ENCODE results near the gene CSTF1.
"Not testable (repeated sequence)": the region's sequence is repeated elsewhere in the genome, so short reads cannot be mapped to it uniquely, and the experiment has no call there.

Gene CSTF1

DNA sequence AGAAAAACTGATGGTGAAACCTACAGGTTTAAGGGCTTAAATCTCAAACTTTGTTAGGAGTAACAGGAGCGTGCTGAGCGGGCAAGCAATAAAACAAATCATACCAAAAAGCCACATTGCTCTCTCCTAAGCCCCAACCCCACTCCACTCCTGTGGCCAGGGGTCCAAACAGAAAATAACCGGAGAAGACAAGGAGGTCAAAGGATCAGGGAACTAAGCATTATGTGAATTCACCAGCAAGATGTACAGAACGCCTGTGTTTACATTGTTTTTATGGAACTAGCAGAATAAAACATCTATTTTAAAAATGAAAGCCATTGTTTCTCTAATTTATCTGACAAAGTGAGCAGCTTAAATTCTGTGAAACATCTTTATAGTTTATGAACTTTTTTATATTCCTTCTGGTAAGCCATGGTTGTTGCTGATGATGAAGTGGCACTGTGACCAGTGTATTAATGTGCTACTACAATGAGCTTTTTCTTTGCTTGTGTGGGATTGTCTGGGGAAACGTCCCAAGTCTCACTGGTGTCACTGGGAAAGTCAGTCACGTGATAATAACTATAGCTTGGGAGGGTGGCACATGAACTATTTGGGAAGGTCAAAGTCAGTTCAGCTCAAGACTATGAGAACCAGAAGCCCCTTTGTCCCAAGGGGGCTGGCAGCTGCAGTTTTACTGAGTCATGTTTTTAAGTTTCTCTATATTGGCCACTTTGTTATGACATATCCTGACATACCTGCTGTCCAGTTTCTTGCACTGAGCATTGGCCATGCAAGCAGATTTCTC, 23.9 kb upstream of the CSTF1 start:
- no peak for DNase-seq

DNA sequence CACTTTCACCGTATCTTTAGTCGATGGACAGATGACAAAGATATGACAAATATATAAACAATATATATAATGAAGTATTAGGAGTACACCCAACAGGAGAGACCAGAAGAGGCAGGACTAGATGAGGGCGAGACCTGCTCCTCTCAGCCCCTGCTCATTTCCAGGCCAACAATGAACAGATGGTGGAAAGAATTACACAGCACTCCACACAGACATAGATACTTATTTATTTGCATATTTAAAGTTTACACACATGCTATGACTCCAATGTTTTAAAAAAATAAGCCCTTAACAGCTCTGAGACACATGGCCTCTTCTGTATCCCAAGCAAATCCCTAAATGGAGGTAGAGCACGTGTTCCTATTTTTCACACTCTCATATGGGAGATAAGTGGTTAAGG, 23.3 kb upstream of the CSTF1 start:
- no peak for DNase-seq

DNA sequence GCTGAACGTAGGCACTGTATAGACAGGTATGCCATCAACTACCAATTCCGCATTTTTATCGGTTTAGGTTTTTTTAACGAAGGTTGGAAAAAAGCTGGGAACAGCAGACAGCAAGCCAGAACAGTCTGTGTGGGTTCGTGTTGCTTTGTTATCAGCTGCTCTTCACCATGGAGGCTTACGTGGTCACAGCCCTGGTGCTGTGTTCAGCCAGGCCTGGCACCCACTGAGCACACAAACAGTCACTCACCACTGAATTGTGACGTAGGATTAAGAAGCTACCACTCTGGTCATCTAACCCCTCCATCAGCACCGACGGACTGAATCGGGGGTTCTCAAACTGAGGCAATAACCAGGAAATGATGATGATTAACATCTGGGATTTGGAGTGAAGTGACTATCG, 20.5 kb upstream of the CSTF1 start:
- no peak for DNase-seq

DNA sequence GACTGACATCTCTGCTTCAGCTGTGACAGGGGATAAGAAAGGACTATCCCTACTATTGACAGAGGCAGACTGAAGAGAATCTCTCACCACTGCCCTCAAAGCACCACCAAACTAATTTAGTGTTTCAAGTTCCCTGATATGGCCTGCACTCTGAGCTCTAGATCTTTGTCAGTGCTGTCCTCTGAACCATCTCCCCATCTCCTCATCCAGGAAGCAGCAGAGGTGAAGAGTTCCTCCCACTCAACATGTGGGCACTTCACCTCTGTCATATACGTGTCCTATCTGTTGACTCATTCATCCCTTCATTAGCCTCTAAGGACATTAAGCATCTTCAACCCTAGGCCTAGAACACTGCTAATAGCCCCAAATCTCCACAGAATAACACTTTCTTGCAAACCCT, 19.6 kb upstream of the CSTF1 start:
- DNase-seq, result no peak

DNA sequence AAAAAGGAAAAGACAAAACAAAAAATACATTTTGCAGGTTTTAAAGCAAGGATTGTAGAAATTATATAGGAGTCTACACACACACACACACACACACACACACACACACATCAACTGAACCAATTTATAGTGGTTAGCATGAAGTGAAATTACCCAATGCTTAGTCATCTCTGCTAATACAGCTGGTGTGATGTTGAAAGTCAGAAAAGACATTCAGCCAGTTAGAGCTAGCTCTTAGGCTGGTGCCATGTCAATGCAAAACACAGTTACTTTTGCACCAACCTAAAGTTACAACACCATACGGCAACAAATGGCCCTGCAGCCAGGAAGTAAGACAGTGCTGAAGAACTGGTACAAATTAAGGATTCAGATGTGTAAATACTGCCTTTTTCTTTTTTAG, 18.5 kb upstream of the CSTF1 start:
- DNase-seq, result no peak

DNA sequence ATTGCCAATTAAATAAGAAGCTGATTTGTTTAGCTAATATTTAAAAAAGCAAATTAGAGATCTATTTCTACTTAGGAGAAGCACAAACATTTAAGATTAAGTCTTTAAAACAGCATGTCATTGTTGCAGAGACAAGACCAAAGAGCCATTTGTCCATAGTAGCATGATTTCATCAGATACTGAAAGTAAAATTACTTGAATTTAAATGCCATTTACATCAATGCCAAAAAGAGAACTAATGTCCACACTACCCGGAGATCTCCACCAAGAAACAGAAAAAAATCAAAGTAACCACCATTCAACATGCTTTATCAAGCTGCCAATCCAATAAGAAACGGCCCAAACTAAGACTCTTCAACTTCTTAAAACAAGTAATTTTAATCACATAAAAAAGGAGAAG, 16.1 kb upstream of the CSTF1 start:
- no peak for DNase-seq

DNA sequence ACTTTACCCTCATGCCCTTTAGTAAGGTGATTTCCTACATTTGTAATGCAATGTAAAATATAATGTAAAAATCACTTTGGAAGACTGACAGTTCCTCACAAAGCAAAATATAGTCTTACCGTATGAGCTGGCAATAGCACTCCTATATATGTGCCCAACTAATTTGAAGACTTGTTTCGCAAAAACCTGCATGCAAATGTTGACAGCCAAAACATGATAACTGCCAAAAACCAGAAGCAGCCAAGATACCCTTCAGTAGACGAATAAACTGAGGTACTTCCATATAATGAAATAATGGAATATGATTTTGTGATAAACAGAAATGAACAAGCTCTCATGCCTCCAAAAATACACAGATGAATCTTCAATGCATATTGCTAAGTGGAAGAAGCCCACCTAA, 14.1 kb upstream of the CSTF1 start:
- no peak for DNase-seq

DNA sequence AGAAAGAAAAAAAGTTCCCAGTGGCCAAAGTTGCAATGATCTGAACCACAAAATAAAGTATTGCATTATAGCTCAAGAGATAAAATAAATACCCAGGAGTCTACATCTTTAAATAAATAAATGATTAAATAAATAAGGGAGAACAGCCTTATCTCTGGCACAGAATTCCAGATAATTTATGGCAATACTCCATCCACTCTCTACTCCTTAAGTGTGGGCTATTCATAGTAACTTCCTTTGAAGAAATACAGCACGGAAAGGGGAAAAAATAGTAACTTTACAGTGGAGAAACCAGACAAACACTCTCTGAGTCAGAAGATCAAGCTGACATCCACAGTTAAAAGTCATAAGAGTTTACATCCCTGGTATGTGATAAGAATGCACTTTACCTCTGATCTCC, 12.1 kb upstream of the CSTF1 start:
- DNase-seq, result no peak

DNA sequence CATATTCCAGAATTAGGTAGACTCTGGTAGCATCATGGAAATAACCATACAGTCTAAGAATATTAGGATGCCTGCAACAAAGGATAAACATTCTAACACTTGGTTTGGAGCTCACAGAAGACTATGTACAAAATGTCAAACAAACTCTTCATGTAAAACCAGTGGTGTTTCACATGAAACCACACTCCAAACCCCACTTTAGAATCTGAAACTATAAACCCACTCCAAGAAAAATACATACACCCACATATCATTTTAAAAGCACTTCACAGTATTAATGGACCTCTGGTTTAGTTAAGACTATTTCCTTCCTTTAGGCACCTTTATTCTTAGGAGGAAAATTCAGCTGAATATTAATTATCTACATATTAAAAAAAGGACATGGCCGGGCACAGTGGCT, 10.9 kb upstream of the CSTF1 start:
- no peak for DNase-seq

DNA sequence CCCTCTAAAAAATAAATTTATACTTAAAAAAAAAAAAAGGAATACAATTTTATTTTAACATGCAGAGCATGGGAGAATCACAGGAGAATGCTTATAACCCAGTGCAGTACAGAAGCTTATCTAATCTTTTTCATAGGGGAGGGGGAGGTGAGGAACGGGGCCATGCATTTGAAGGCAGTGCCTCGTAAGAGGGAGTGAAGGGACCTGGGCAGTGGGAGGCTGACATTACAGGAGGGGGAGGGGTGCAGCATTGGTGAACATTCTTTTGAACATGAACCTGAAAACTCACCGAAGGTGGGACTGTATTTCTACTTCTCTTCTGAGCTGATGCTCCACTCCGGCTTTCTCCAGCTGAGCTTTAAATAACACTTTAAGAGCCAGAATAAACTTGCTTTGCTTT, 9.7 kb upstream of the CSTF1 start:
- no peak for DNase-seq

DNA sequence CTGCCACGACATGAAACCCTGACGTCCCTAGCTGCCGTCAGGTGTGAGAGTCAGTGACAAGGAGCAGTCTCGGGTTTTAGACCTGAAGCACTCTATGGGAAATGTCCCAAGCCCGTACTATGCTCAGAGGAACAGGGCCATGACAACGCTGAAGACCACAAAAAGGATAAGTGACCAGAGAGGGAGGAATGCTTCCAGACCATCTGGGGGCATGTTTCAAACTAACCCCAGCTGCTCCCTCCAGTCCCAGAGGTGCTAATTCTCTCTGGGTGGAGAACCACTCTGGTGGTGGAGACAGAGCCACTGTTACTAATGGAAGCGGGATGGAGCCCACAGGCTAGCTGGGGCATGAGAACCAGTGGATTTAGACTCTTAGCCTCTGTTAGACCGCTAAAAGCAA, 9.1 kb upstream of the CSTF1 start:
- DNase-seq, result no peak

DNA sequence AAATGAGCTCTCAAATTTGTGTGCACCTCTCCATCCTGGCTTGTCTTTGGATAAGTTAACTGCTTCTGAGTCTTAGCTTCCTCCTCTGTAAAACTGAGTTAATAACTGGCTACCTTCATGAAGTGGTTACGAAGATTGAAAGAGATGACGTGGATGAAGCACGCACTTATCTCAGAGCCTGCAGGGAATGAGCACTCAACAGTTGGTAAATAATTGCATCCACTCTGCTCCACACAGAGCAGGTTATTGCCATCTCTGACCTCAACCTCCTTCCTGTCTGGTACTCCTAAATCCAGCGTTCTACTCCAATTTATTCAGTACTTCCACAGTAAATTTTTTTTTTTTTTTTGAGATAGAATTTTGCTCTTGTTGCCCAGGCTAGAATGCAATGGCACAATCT, 7.3 kb upstream of the CSTF1 start:
- DNase-seq, result no peak

DNA sequence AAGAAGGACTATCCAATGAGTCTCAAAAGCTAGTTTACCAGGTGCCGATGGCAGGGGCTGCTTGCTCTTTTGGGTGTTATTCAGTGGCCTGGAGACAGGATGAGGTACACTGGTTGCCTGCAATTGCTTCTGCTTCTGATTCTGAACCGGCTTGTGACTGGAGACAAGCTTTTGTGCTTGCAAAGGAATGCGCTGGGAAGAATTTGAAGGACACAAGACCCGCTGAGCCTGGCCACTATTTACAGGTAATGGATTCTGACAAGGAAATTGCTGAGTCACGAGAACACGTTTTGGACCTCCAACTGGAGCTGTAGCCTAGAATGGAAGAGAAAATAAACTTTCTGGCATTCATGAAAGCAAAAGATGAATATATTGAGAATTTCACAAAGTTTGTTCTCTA, 6.2 kb upstream of the CSTF1 start:
- DNase-seq, result no peak

DNA sequence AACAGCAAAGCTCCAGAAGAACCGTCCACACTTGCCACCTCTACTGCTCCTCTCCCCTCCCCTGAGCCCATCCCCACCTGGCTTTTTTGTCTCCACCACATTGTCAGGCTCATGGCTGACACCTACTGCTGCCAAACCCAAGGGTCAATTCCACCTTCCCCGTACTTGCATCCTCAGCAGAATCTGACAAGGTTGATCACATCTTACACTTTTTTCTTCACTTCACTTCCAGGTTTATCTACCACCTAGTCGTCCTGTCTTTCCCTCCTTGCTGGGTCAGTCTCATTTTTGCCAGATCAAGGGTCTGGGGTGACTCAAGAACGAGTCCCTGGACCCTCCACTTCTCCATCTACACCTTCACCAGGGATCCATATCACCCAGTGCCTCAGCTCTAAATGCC, 3.6 kb upstream of the CSTF1 start:
- no peak for DNase-seq

DNA sequence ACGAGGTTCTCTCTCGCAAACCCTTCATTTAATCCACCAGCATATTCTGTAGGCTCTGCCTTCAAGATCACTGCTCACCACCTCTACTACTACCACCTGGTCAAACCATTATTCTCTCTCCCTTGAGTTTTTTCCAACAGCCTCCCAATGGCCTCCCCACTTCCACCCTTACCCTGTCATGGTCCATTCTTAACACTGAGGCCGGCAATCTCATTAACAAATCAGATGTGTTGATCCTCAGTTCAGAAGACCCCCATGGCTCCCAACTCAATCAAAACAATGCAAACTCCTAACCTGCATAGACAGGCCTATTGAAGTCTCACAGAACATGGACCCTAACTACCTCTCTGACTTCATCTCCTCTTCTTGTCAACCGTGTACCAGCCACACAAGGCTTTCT, 2.6 kb upstream of the CSTF1 start:
- DNase-seq, result no peak

DNA sequence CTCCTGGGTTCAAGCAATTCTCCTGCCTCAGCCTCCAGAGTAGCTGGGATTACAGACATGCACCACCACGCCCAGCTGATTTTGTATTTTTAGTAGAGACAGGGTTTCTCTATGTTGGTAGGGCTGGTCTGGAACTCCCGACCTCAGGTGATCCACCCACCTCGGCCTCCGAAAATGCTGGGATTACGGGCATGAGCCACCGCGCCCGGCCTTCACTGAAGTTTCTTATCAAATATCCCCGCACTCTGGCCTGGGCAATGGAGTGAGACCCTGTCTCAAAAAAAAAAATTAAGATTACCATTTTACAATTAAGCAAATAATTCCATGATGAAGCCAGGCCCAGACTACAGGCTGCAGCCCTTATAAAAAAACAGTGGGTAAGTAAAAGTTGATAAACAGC, 2.0 kb upstream of the CSTF1 start:
- DNase-seq, result not testable (repeated sequence)

DNA sequence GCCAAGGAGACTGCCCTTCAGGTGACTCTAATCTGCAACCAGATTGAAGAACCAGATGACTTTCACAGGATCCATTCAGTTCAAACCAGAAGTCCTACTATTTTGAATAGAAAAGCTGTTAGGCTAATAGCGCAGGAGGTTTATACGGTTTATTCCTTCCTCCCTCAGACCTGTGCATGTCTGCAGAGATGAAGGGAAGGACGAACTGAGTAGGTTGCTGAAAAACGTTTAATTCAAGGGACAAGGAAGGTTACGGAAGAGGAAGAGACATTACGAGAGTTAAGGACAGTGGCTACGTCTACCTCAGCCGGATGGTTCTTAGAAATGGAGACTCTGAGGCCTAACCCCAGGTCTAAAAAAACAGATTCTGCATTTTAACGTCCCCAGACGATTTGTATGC, 1.4 kb upstream of the CSTF1 start:
- DNase-seq, result no peak

DNA sequence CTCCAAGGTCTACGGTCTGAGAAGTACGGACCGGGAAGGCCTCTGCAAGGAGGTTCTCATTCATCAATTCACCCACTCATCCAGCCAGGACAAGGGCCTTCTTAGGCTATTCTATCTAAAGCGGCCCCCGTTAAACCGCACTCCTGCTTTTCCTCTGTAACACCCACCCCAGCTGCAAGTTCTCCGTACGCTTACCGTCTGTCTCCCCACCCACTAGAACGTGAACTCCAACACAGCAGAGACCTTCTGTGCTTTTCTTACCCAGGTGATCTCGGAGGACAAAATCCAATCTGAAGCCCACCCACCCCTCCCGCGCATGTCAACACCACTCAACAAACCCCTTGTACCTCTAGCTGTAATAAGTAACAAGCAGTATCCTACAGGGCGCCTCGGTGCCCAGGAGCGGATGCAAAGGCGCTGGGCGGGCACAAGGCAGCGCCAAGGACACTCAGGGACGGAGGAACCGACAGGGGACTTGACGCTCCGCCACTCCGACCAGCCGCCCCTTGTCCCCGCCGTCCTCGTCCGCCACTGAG, 781 bp upstream of the CSTF1 start:
- DNase-seq, result no peak

DNA sequence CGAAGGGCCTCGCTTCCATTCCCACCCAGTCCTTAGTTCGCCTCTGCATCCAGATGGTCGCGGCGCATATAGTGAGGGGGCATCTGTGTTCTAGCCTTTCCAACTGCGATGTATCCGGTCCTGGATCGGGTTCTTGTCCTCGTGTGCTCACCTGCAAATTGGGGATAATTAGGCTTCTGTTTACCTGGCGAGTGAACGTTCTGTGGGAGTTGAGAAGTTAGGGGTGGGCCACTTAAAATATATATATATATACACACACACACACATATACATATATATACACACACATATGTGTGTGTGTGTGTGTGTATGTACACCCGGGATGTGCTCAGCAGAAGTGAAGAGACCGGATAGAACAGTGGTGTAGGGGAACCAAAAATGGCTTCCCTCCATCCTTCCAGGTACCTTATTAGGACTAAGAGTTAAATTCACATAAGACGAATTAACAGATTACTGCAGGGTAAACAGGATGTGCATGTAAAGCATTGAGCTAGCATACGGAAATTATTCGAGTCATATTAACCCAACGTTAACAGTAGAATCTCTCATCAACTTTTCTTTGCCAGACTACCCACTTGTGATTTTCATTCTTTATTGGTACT, 537 bp downstream of the CSTF1 start:
- DNase-seq, result peak; percentile 37

DNA sequence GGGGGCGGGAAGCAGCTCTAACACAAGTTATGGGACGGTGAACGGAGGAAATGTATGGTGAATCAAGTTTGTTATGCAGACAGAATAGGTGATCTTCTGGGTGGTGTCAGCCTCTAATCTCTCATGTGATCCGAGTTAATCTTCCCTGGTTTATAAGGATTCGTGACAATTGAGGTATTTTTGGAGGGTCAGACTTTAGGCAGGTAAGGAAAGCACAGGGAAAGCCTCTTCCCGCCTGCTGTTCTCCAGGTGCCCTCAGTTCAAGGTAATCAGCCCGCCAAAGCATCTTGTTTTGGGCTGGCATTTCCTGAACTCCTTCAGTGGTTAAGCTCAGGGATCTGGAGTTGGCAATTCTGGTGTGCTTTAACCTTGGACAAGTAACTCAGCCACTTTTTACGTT, 1.2 kb downstream of the CSTF1 start:
- no peak for DNase-seq

DNA sequence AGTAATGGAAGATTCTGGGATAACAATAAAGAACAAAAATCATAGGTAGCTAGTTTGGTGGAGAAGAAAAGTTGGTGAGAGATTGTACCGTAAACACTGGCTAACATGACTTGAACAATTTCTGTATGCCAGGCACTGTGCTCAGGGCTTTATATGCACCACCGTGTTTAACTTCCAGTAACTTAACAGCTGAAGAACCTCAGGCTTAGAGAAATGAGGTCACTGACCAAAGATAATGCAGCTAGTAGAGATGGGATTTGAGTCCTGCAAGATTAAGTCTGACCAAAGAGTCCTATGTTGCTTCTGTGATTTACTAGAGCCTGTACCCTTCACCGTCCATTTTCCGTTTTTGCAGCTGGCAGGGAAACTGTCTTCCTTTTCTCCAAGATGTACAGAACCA, 2.7 kb downstream of the CSTF1 start:
- no peak for DNase-seq

DNA sequence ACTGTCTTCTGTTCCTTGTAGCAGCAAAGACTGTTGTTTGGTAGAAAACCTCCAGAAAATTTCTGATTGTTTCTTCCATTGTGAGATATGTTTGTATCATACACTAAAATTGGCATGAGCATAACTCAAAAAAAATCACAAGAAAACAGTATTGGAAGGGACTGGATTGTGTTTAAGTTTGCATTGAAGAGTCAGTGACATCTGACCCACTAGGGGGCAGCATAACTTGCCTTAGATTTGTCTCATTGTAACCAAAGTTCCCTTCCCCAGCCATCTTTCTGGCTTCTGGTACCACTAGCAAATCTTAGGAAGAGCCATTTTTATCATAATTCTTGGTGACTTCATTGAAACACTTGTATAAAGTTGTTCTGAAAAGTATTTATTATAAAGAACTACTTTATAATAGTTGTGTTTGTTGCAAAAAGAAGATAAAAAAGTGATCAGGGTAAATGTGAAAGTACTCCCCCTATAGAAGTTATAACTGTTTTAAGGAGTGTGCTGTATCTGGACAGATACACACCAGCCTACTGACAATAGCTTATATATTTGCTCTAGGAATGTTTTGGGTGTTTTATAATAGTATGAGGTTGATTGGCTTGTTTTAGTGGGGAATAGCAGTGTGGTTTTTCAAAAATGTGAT, 7.7 kb downstream of the CSTF1 start:
- no peak for DNase-seq

DNA sequence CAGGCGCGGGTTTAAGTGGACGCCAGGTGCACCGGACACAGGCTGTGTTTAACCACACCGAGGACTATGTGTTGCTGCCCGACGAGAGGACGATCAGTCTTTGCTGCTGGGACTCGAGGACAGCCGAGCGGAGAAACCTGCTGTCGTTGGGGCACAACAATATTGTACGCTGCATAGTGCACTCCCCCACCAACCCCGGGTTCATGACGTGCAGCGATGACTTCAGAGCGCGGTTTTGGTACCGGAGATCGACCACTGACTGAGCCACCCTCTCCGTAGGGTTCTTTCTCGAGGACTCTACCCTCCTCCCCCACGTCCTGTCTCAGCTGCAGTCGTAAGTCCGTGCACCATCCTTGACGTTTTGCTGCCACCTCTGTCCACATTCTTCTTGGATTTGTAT, 11.0 kb downstream of the CSTF1 start:
- no peak for DNase-seq

DNA sequence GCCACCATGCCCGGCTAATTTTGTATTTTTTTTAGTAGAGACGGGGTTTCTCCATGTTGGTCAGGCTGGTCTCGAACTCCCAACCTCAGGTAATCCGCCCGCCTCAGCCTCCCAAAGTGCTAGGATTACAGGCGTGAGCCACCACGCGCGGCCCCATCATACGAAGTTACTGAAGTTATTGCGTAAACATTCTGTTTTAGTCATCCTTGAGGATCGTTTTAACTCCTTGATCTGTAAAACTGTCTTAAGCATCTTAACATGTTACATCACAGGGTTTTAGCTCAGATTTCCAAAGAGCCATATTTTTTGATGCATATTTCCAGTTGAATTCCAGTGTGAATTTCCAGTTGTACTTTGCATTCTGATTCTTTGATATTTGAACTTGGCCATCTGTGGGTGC, 12.9 kb downstream of the CSTF1 start:
- not testable (repeated sequence) for DNase-seq
